SK-N-SH (cell line): Measurements from ENCODE around the gene CARTPT. TPM values are rescaled to one million over a fixed set of nuclear protein-coding genes. Genes with fewer than 3 reads are reported as not detected.
A peak's percentile ranks its signal among the peaks of the same experiment; 100 is the strongest.

Experiments
- CTCF ChIA-PET: fragments of 300-600, 350-600 bp; formaldehyde crosslinking; extraction: SDS; loops from one replicate; lab custom pipeline; 2021; lab: Yijun Ruan, JAX
- POLR2A ChIA-PET: fragments of 350-600 bp; sonication (Branson Sonifier 250); formaldehyde crosslinking; extraction: SDS; loops from one replicate; lab custom pipeline; 2020; ENCODE audit warnings: antibody characterized with exemption, inconsistent platforms; lab: Yijun Ruan, JAX
- DNase-seq: peaks from one replicate; pipeline ENCODE4 v3.0.0; 2012
- H2AFZ ChIP-seq: fragments of 200-600 bp; sonication (generic); 2 replicates; pipeline ENCODE4 v1.8.1; 2016; ENCODE audit warnings: antibody characterized with exemption, mild to moderate bottlenecking, low read depth
- H3F3A ChIP-seq: fragments of 200-600 bp; sonication (generic); replicated peaks from 2 replicates; pipeline ENCODE3; 2016; ENCODE audit warnings: antibody characterized with exemption, mild to moderate bottlenecking; ENCODE audit not compliant: insufficient read depth
- H3K27ac ChIP-seq, 2 experiments: fragments of 200-500 bp in 1 of 2; fragments of 200-600 bp in 1 of 2; sonication (Bioruptor generic) in 1 of 2; sonication (generic), shearing (Covaris generic) in 1 of 2; 2 replicates each; pipeline versions ENCODE4 v1.5.1 to v1.6.1; 2014 to 2016; ENCODE audit warnings: low read depth in 2 of 2, inconsistent platforms in 1 of 2, low read length in 1 of 2, mild to moderate bottlenecking in 1 of 2, mixed read lengths in 1 of 2
- H3K27me3 ChIP-seq: fragments of 200-600 bp; sonication (generic), shearing (Covaris generic); 2 replicates; pipeline ENCODE4 v1.6.1; 2016; ENCODE audit warnings: mixed run types; ENCODE audit not compliant: insufficient read depth
- H3K36me3 ChIP-seq, 2 experiments: fragments of 200-500 bp in 1 of 2; fragments of 200-600 bp in 1 of 2; sonication (Bioruptor generic) in 1 of 2; sonication (generic) in 1 of 2; replicated peaks in 1 of 2; 2 replicates each; pipeline versions ENCODE3 to v1.5.1; 2014 to 2016; ENCODE audit warnings: low read length in 1 of 2, mild to moderate bottlenecking in 1 of 2; ENCODE audit not compliant: insufficient read depth in 2 of 2, control insufficient read depth in 1 of 2
- H3K4me1 ChIP-seq, 2 experiments: fragments of 200-500 bp in 1 of 2; fragments of 200-600 bp in 1 of 2; sonication (Bioruptor generic) in 1 of 2; sonication (generic), shearing (Covaris generic) in 1 of 2; 2 replicates each; pipeline versions ENCODE4 v1.5.1 to v1.6.1; 2014 to 2016; ENCODE audit warnings: low read depth in 1 of 2, low read length in 1 of 2, mixed run types in 1 of 2; ENCODE audit not compliant: insufficient read depth in 2 of 2, control insufficient read depth in 1 of 2
- H3K4me2 ChIP-seq: fragments of 200-600 bp; sonication (generic), shearing (Covaris generic); 2 replicates; pipeline ENCODE4 v1.6.1; 2017; ENCODE audit warnings: mixed run types
- H3K4me3 ChIP-seq, 2 experiments: fragments of 200-500 bp in 1 of 2; fragments of 200-600 bp in 1 of 2; sonication (Bioruptor generic) in 1 of 2; sonication (generic), shearing (Covaris generic) in 1 of 2; 2 replicates each; pipeline versions ENCODE4 v1.5.1 to v1.8.1; 2014 to 2016; ENCODE audit warnings: low read depth in 2 of 2, inconsistent platforms in 1 of 2, low read length in 1 of 2, mild to moderate bottlenecking in 1 of 2, mixed read lengths in 1 of 2, moderate library complexity in 1 of 2
- H3K79me2 ChIP-seq: fragments of 200-600 bp; sonication (generic); 2 replicates; pipeline ENCODE4 v1.8.1; 2017; ENCODE audit warnings: mild to moderate bottlenecking; ENCODE audit not compliant: insufficient read depth
- H3K9ac ChIP-seq: fragments of 200-600 bp; sonication (generic); 2 replicates; pipeline ENCODE4 v1.6.1; 2017; ENCODE audit warnings: mixed run types
- H3K9me2 ChIP-seq: fragments of 200-600 bp; sonication (generic); 2 replicates; pipeline ENCODE4 v1.6.1; 2017; ENCODE audit warnings: mixed run types
- H3K9me3 ChIP-seq: fragments of 200-600 bp; sonication (generic); 2 replicates; pipeline ENCODE4 v1.6.1; 2017; ENCODE audit warnings: mixed run types, mild to moderate bottlenecking, moderate library complexity
- H4K20me1 ChIP-seq: fragments of 200-600 bp; sonication (generic); 2 replicates; pipeline ENCODE4 v1.6.1; 2017; ENCODE audit warnings: mild to moderate bottlenecking, mixed run types; ENCODE audit not compliant: insufficient read depth
- FOSL2 ChIP-seq: IDR thresholded peaks from 2 replicates; pipeline ENCODE4 v1.4.0; 2012; ENCODE audit warnings: low read depth, mild to moderate bottlenecking, moderate library complexity, borderline replicate concordance
- GATA2 ChIP-seq: sonication (generic); formaldehyde crosslinking; IDR thresholded peaks from 2 replicates; pipeline ENCODE4 v1.5.0; 2020; ENCODE audit warnings: mild to moderate bottlenecking, missing genetic modification reagents
- NFIC ChIP-seq: IDR thresholded peaks from 2 replicates; pipeline ENCODE4 v1.4.0; 2012; ENCODE audit warnings: borderline replicate concordance
- RCOR1 ChIP-seq: fragments of 150-350 bp; IDR thresholded peaks from 2 replicates; pipeline ENCODE4 v1.6.1; 2017; ENCODE audit warnings: antibody characterized with exemption, low read length
- REST ChIP-seq: IDR thresholded peaks from 2 replicates; pipeline ENCODE4 v1.6.1; 2012; ENCODE audit warnings: mild to moderate bottlenecking, low read depth, low read length, moderate library complexity
- SIN3A ChIP-seq: IDR thresholded peaks from 2 replicates; pipeline ENCODE4 v1.6.1; 2012; ENCODE audit warnings: low read depth, mild to moderate bottlenecking, low read length, moderate library complexity, borderline replicate concordance
- SMC3 ChIP-seq: IDR thresholded peaks from 2 replicates; pipeline ENCODE4 v1.6.1; 2012; ENCODE audit warnings: low read depth, low read length, improper control_type of control experiment
- TEAD4 ChIP-seq: IDR thresholded peaks from 2 replicates; pipeline ENCODE4 v1.4.0; 2012; ENCODE audit warnings: mild to moderate bottlenecking, borderline replicate concordance; ENCODE audit not compliant: insufficient read depth
- WGBS: methylation state at CpG from one replicate; pipeline ENCODE4 v1.1.6; 2017; ENCODE audit warnings: low lambda C conversion rate; 5-methylcytosine and 5-hydroxymethylcytosine counted together
- polyA plus RNA-seq, 3 experiments: library from polyadenylated mRNA; depleted of rRNA; stranded (reverse); fragments of >200 nt; gene quantifications; 2 replicates each; pipeline ENCODE4 v1.2.3, GENCODE V29; 2012
- TF ChIP-seq, protein P1 (sequence below): IDR thresholded peaks from 2 replicates; pipeline ENCODE4 v1.4.0; 2012; ENCODE audit warnings: low read depth
- TF ChIP-seq, protein P2 (sequence below): fragments of 150-350 bp; IDR thresholded peaks from 2 replicates; pipeline ENCODE4 v1.6.1; 2017; ENCODE audit warnings: antibody characterized with exemption, low read length, low read depth, borderline replicate concordance

Gene CARTPT
- polyA plus RNA-seq, 1 of the 3 experiments (the other 2 are of a cell fraction), result not detected

GRCh38 chr5:71744009-71744790, 25.1 kb downstream of the CARTPT start (continued):
- TF ChIP-seq SIN3A, result no peak
- TF ChIP-seq, protein P1, sequence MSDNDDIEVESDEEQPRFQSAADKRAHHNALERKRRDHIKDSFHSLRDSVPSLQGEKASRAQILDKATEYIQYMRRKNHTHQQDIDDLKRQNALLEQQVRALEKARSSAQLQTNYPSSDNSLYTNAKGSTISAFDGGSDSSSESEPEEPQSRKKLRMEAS, result no peak

DNA sequence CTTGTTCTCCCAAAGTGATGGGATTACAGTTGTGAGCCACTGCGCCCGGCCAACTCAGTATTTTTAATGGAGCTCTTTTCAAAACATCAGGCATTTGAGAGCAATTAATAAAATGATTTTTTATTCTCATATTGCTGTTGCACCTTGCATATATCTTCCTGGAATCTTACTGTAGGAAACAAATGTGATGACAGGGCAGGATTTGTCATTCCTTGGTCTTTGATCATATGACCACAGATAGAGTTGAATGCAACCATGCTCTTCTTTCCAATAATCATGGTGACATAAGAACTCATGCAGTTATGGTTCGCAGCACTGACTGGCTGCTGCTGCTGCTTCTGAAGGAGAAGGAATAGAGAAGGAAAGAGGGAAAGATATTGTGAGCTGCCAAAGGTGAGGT, 28.1 kb downstream of the CARTPT start:
- H2AFZ ChIP-seq, result no peak overlapping the region

DNA sequence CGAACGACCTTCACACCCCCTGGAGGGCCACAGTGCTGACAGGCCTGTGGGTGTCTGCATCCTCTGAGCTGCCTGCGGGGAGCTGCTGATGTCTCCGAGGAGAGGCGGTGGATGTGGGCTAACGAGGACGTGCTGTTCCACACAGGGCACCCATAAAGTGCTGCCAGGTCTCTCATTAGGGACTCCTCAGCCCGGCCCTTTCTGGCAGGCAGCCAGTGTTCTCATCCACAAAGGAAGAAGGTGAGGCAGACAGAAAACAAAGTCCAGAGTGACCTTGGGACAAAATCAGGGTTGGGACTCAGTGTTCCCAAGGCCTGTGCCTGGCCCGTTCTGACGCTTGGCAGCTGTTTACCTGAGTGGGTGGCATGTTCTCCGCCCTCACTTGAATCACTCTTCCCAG, 29.3 kb downstream of the CARTPT start:
- Histone ChIP-seq H3K27ac (no peak overlapping the region; a peak in 1 of 4 replicates), H3K79me2 (no peaks in the 10 kb centered on the region), H3K36me3 (no peaks in the 10 kb centered on the region), H4K20me1 (no peaks in the 10 kb centered on the region), H3K9me3 (no peaks in the 10 kb centered on the region), H3K4me3 (no peak overlapping the region), H3K27me3 (no peaks in the 10 kb centered on the region), H3K9me2 (no peaks in the 10 kb centered on the region), H3K9ac (no peak overlapping the region), H3F3A (no peaks in the 10 kb centered on the region), H3K4me1 (peaks cover 0 to 9% of the 10 kb centered on the region in 2 experiments; a peak in 1 of 4 replicates), H3K4me2 (no peak overlapping the region), H2AFZ (no peak overlapping the region)
- CTCF ChIA-PET, result interaction anchor here (0.8 to 5.9 kb wide), 2 partner anchors 9 to 273 kb away, joined by 3 to 47 read pairs; no protein-coding TSS in a partner anchor
- WGBS, result 52% methylated on average over 7 of the region's 11 CpGs
- POLR2A ChIA-PET, result no interaction called here
- peak; percentile 28 for DNase-seq
- TF ChIP-seq GATA2, result no peak
- TF ChIP-seq, protein P2, sequence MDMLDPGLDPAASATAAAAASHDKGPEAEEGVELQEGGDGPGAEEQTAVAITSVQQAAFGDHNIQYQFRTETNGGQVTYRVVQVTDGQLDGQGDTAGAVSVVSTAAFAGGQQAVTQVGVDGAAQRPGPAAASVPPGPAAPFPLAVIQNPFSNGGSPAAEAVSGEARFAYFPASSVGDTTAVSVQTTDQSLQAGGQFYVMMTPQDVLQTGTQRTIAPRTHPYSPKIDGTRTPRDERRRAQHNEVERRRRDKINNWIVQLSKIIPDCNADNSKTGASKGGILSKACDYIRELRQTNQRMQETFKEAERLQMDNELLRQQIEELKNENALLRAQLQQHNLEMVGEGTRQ, result no peak
- no peak for TF ChIP-seq FOSL2
- no peak for TF ChIP-seq REST
- no peak for TF ChIP-seq TEAD4
- TF ChIP-seq NFIC, result no peak
- TF ChIP-seq SMC3, result no peak

More for the DNA sequence above, 28.1 kb downstream of the CARTPT start:
- H3K27ac ChIP-seq, result no peak overlapping the region
- H3K4me1 ChIP-seq, result peaks cover 0 to 7% of the 10 kb centered on the region in 2 experiments; a peak in 1 of 4 replicates
- H4K20me1 ChIP-seq, result no peaks in the 10 kb centered on the region
- no peaks in the 10 kb centered on the region for H3F3A ChIP-seq
- H3K4me3 ChIP-seq, result no peak overlapping the region
- H3K9ac ChIP-seq, result no peak overlapping the region
- H3K27me3 ChIP-seq, result no peaks in the 10 kb centered on the region
- 89% methylated on average over 3 of the region's 3 CpGs for WGBS
- H3K36me3 ChIP-seq, result no peaks in the 10 kb centered on the region
- TF ChIP-seq RCOR1 (no peak), REST (no peak)
- H3K9me2 ChIP-seq, result no peaks in the 10 kb centered on the region
- no peaks in the 10 kb centered on the region for H3K79me2 ChIP-seq
- H3K9me3 ChIP-seq, result no peaks in the 10 kb centered on the region
- no peak overlapping the region for H3K4me2 ChIP-seq
- no peak for DNase-seq
- ChIA-PET POLR2A (no interaction called here), CTCF (interaction anchor here (0.9 to 5.9 kb wide), 3 partner anchors 11 to 272 kb away, joined by 3 to 47 read pairs (median 5); no protein-coding TSS in a partner anchor)
